Activated CD8-positive, alpha-beta memory T cell treated with anti-CD3 and anti-CD28 coated beads, Interleukin-2, amount 50 U/mL, for 24 hours (primary cell): ENCODE results near the gene AFTPH.

Experiments used
- DNase-seq: peaks from one replicate; pipeline ENCODE4 v3.0.0-alpha.2; 2020; ENCODE audit errors: extremely low read depth

Gene AFTPH

DNA sequence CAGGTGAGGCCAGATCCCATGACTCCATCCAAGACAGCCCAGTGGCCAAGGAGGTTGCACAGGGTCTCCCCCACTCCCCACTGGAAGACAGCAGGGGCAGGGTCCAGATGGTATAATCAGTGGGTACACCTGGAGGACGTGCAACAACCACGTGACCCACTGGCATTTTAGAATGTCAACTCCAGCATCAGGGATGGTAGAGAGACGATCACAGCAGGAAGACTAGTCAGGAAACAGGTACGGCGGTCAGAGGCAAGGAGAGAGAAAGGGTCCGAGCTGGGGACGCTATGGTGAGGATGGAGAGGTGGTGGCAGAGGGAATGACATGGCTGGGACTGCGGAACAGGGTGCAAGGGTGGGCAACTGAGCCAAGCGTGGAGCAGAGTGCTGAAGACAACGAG is 106.6 kb downstream of the AFTPH start:
- no peak for DNase-seq

DNA sequence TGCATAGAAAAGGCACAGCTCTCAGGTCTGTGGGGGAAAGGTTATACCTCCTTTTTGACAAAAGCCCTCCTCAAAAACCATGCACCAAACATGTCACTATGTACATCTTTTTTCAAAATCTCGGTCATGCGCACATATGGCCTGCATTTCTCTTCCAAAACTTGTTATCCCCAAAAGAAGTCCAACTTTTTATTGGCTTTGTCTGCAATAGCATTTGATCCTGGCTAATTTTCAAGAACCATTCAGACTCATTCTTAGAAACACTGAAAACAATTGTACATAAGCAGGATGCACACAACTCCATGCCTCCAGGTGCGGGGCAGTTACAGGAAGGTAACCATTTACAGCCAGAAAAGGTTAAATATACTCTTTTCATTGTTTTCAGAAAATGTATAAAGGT is 107.6 kb downstream of the AFTPH start:
- no peak for DNase-seq

DNA sequence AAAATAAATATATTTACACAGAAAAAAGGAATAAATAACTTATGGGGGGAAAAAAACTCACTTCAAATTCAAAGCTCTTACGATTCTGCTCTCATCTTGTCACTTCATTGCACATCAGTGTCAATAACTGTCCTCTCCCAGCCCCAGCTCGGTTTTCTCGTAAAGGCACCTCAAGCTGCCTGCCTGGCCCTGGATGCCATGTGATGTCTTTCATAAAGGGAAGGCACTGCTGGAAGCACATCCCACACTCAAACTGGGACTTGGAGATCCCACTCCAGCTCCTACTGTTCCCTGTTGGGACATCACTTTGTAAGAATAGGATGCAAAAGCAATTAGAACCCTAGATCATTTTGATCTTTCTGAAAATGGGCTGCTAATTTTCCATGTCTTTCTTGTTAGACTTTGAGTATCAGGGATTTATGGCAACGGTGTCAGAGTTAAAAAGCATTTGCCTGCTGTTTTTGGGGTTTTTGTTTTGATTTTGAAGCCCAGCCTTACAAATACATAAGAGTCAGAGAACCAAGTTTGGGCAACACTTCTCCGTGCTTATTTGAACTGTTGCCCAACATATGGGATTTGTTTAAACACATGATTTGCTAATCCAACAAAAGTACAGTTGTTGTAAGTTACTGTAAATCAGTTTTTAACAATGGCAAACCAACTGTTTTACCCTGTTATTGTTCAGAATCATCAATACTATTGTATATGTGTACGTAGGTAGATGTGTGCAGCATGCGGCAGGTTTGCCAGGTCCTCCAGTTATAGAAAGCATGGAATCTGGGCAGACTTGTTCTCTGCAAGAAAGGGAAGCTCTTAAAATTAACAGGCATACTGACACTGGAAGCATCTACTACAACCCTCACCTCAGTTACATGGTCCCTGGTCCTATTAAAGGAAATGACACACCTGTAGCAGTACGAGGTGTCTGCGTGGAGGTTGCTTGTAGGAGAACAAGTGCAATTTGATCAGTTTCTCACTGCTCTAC is 109.0 kb downstream of the AFTPH start:
- DNase-seq, result no peak

DNA sequence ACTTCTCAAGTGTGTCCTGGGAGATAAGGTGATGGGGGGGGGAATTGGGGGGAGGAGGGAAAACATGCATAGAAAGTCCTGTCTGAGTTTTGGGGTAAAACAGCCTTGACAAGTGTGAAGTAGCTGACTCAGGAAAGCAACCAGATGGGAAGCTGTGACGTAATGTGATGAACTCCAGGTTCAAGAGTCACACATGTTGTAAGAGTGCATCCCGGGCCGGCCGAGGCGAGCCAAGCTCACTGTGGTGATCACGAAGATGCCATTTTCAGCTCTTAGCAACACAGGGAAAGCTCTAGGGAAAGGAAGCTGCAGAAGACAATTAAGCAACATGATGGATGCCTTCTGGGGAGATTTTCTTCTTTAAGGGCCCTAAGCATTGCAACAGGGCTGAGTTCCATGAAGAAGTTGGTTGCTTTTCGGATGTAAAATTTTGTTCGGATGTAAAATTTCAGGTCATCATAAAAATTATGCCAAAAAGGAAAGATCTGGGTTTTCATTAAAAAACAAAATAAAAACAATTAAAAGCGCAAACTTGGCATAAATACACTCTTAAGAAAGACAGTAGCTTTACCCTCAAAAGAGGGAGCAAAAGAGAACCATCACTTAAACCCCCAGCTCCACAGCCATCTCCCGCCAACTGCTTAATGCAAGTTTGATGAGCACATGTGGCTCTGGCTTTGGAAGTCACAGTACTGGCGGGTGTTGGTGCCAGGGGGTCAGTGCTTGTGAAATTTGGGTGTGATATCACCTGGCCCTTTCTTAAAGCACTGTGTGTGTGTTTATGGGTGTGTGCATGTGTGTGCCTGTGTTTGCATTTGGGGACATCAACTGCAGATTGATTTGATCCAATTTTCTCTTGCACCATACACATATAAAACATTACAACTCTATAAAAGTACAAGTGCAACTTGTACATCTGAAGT is 110.5 kb downstream of the AFTPH start:
- no peak for DNase-seq

DNA sequence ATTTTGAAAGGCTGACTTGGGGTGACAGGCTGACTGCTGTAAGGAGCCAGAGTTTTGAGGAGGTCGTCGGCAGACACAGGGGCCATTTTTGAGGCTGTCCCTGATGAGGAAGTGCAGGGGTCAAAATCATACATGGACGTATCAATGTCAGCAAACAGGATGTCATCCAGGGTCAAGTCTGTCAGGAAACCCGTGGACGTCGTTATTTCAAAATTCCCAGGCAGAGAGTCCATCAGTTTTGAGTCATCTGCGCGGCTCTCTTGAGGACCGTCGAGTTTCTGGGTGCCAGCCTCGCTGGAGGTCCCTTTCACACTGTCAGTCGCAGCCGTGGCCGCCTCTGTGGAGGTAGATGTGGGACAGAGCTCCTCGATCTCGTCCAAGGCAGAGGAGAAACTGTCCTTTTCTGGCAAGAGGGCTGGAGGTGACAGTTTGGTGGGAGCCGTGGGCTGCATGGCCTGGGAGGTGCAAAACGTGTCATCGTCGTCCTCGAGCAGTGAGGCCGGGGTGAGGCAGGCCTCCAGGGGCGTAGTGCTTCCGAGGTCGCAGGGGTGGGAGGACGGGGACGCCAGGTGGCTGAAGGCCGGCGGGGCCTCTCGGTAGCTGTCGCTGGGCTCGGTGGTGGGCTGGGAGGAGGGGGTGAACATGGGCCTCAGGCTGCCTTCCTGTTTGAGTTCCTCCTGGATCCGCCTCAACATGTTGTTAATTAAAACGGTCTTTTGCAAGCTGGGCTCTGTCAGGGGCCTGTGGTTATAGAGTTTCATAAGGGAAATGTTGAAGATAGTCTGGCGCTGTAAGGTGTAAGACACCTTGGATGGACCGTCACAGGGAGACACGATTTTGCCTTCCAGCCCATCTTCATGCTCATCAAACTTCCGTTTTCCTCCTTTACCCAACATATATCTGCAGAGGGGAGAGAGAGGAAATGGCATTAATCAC is 112.1 kb downstream of the AFTPH start:
- no peak for DNase-seq

DNA sequence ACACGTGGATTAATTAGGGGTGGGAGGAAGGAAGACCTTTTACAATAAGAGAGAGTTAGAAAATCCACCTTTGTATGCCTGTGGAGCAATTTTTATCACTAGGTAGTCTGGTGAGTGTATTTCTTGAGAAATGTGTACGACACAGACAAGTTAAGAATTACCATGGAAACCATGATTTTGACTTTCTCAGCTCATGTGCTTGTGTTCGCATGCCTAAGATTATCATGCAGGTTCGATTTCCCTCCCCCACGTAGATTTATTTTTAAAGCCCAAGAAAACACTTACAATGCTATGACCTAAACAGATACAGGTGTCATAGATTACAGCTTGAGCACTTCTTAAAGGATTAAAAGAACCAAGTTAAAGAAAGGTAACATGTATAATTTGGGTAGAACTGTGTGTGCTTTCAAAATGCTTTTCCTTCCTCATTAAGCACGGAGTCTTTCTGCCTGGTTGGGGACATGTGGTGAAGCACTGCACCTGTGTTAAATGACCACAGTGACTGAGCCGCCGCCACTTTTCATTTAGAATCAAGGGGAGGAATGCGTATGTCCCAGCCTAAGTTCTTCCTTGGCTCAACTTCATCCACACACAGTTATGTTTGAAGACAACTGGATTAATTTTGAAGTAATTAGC is 113.0 kb downstream of the AFTPH start:
- DNase-seq, result no peak

DNA sequence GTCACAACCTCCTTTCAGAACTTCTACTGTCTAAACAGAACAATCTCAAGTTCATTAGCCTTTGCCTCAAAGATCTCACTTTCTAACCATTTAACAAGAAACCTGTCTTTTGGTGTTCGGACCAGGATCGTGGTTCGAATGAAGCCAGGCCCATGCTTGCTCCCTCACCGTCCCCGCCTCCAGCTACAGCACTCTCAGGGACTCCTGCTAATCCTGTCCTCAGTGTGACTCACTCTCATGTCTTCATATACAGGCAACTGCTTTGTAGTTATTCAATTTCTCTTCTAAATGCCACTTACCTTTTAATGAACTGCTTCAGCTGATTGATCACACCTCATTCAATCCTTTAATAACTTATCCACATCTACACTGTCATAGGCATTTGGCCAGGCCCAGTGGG is 113.8 kb downstream of the AFTPH start:
- no peak for DNase-seq

DNA sequence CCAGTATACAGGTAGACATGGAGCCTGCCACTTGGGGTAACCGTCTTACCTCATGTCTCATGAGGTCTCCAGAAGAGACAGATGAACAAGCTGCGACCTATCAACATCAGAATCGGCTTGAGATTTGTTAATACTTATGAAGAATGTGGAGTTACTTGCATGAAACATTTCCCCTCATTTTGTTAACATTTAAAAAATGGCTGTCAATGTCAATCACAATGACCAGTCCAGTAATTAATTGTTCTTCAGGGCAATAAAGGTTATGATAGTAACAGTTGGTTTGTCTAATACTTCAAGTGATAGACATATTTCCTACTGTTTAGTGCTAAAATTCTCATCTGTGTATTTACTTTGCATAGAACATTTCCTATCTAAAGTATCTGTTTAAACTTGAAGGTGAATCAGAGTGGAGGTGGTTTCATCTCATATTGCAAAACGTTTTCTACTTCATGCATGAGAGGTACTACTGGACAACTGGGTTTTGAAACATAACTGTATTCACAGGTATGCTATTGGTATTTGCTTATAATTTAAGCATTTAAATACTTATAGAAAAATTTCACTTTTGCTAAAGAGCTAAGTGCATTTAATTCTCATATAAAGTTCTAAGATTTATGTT is 114.5 kb downstream of the AFTPH start:
- DNase-seq, result no peak

DNA sequence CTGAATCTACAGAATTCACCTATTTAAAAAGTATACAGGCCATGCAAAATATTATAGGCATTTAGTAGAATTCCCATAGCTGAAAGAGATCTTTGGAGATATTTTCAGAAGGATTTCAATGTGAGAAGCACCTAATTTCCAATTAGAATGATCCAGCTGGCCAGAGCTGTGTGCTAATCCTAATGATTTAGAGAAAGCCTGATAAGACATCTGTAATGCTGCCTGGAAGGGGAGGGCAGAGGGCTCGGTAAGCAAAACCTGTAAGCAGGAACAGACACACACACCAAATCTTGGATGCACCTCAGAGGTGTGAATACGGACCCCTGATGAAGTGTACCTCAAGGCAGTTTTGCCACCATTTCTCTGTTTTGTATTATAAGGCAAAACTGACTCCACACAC is 115.6 kb downstream of the AFTPH start:
- no peak for DNase-seq

DNA sequence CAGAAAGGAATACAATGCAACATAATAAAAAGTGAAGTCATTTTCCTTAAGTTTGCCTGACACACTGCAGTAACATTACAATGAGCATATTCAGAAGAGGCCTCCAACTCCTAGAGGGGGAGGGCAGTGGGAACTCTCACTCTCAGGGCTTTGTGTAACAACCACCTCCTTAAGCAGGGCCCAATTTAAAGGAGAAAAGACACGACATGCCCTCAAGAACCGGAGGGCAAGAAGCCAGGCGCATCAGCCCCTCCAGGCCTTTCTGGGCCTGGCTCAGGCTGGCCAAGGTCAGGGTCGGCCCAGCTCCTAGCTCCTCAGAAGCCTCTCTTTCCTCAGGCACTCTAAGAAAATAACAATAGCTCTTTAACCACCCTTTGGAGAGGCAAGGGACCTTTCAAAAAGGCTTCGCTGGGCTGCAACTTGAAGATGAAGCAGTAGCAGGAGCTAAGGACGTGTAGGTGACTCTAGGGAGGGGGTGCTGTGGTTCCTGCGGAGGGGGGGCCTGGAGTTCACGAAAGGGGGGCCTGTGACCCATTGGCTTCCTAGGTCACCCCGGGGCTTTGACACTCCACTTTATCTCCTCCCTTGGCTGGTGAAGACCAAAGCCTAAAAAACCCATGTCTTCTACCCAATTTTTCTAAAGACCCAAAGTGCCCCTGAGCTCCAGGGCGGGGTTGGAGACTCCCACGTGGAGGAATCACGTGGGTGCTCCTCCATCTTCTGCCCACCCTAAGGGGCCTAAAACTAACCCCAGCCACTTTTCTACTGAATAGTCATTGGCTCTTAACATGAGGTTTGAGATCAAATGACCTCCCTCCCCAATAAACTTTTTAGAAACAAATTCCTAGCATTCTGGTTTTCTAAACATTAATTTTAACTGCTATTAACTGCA is 116.3 kb downstream of the AFTPH start:
- DNase-seq, result no peak

DNA sequence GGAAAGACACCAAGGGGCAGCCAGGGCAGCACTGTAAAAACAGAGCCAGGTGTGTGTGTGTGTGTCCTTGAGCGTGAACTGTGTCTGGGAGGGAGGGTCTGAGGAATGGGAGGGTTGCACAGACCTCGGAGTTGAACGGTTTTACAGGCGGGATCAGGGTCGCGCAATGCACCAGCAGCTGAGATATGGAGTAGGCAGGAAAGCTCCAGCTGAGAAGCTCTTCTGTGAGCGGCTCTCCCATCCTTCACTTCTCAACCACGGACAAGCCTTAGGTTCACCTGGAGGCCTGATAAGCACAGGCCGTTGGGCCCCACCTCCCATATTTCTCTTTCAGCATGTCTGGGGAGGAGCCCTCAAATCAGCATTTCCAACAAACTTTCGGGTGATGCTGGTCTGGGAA is 117.5 kb downstream of the AFTPH start:
- no peak for DNase-seq
